Panc1 (cell line): ENCODE data around the gene SHANK1. TPM values are rescaled to one million over a fixed set of nuclear protein-coding genes. Genes with fewer than 3 reads are reported as not detected.

ENCODE experiments used
- ATAC-seq: fragments of 200-7000 bp; cut with Tn5 transposase; 2 replicates; pipeline ENCODE4 v1.9.1; 2020; ENCODE audit warnings: mild to moderate bottlenecking, moderate library complexity
- BruUV-seq: library from RNA; stranded (reverse); fragments of 400-500 nt; replicated peaks from 2 replicates; lab custom pipeline; 2021; lab: Mats Ljungman, UMichigan
- CTCF ChIA-PET: fragments of 300-600 bp; sonication (Branson Sonifier 250); formaldehyde crosslinking; loops from one replicate; lab custom pipeline; 2022; ENCODE audit warnings: antibody characterized with exemption; lab: Charles Lee
- POLR2A ChIA-PET: fragments of 300-600 bp; sonication (Branson Sonifier 250); formaldehyde crosslinking; loops from one replicate; lab custom pipeline; 2022; ENCODE audit warnings: antibody characterized with exemption; lab: Charles Lee
- DNase-seq: peaks from one replicate; pipeline ENCODE4 v3.0.0-alpha.2; 2010; ENCODE audit warnings: low read depth, low spot score
- H3K27ac ChIP-seq: 2 replicates; pipeline ENCODE4 v1.5.1; 2011; ENCODE audit warnings: mild to moderate bottlenecking, low read length, inconsistent platforms
- H3K27me3 ChIP-seq: fragments of 200-500 bp; sonication (Bioruptor generic); 2 replicates; pipeline ENCODE4 v1.6.0; 2014; ENCODE audit warnings: low read length, inconsistent platforms; ENCODE audit not compliant: control insufficient read depth, insufficient read depth
- H3K36me3 ChIP-seq: fragments of 200-500 bp; sonication (Bioruptor generic); 2 replicates; pipeline ENCODE4 v1.5.1; 2014; ENCODE audit warnings: inconsistent platforms, mild to moderate bottlenecking, low read length, moderate library complexity; ENCODE audit not compliant: control insufficient read depth, insufficient read depth
- H3K4me1 ChIP-seq: 2 replicates; pipeline ENCODE4 v1.5.1; 2011; ENCODE audit warnings: inconsistent platforms, mild to moderate bottlenecking, low read length, moderate library complexity; ENCODE audit not compliant: control insufficient read depth, insufficient read depth
- H3K4me3 ChIP-seq, 2 experiments: 2 replicates each; pipeline ENCODE4 v1.5.1; 2011 to 2012; ENCODE audit warnings: low read depth in 2 of 2, low read length in 2 of 2, mild to moderate bottlenecking in 2 of 2, inconsistent platforms in 1 of 2, moderate library complexity in 1 of 2
- H3K9me3 ChIP-seq: fragments of 200-500 bp; sonication (Bioruptor generic); 2 replicates; pipeline ENCODE4 v1.5.1; 2014; ENCODE audit warnings: low read depth, mild to moderate bottlenecking, inconsistent platforms, low read length, moderate library complexity; ENCODE audit not compliant: control insufficient read depth, insufficient read depth
- POLR2AphosphoS5 ChIP-seq: IDR thresholded peaks from 2 replicates; pipeline ENCODE4 v1.6.1; 2012; ENCODE audit warnings: mild to moderate bottlenecking, low read depth, low read length, moderate library complexity
- SIN3A ChIP-seq: IDR thresholded peaks from 2 replicates; pipeline ENCODE4 v1.6.1; 2012; ENCODE audit warnings: low read depth, mild to moderate bottlenecking, low read length, moderate library complexity, borderline replicate concordance; ENCODE audit not compliant: insufficient read depth
- TCF7L2 ChIP-seq: IDR thresholded peaks from 2 replicates; pipeline ENCODE4 v1.6.1; 2011; ENCODE audit warnings: mild to moderate bottlenecking, low read depth, low read length, inconsistent platforms
- in situ Hi-C: cut with HindIII; loops from 2 replicates; pipeline ENCODE4 v1.10.0; 2016; ENCODE audit warnings: low sequenced_read_pairs, low pct_unique_long_range_greater_than_20kb
- intact Hi-C: fragments of 100-400 bp; cut with micrococcal nuclease; formaldehyde crosslinking; loops from one replicate; pipeline ENCODE4 v1.10.0; 2022; ENCODE audit not compliant: unreplicated experiment
- total RNA-seq: library from RNA; stranded (reverse); gene quantifications from one replicate; pipeline ENCODE4 v1.2.1, GENCODE V29; 2021; ENCODE audit not compliant: unreplicated experiment
- TF ChIP-seq, protein P1 (sequence below), 2 experiments: IDR thresholded peaks; 2 replicates each; pipeline ENCODE4 v1.6.1; 2011 to 2012; ENCODE audit warnings: low read depth in 2 of 2, control low read depth in 1 of 2, low read length in 1 of 2, mild to moderate bottlenecking in 1 of 2, moderate library complexity in 1 of 2; ENCODE audit not compliant: insufficient read depth in 1 of 2
- TF ChIP-seq, protein P2 (sequence below): fragments of 450-650 bp; IDR thresholded peaks from 2 replicates; pipeline ENCODE4 v1.5.1; 2017; ENCODE audit warnings: mild to moderate bottlenecking

The SHANK1 gene
- total RNA-seq, 1 experiment from 2014 or later, result not detected

DNA sequence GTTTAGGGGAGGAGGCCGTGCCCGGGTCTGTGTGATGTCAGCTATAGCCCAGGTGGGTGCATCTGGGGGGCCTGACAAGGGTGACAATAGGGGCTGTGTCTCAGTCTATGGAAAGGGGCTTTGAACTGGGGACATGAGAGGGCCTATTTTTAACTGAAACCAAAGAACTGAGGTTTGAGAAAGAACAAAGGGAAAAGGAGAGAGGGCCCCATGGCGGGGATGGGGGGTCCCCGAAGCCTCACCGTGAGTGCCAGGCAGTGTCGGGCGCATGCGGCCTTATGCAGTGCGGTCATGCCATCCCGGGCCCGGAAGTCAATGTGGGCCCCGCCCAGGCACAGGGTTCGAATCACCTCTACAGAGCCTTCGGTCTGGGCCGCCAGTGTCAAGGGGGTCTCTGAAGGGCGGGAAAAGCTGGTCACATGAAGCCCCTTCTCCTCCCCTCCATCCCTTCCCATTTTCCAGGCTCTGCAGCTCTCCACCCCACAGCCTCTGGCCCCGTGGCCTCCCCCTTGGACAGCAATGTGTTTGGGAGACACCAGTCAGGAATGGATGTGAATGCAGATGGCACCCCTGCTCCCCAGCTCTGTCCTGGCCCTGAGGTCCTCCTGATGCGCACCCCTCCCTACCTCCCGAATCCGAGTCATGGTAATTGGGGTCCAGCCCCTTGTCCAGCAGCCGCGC, 5.9 kb downstream of the SHANK1 start:
- no peak for ATAC-seq
- no TSS peak for BruUV-seq
- H3K4me1 ChIP-seq, result no peaks in the 10 kb centered on the region
- no peak for DNase-seq
- POLR2A ChIA-PET, result no interaction called here
- H3K27me3 ChIP-seq, result peaks cover 2% of the 10 kb centered on the region; the same call in 1 of the 2 replicates
- CTCF ChIA-PET, result interaction anchor here (0.5 kb wide), 1 partner anchor 360 kb away, joined by 5 read pairs; no protein-coding TSS in a partner anchor
- intact Hi-C loops (no loop called here), in situ Hi-C loops (no loop called here)
- H3K36me3 ChIP-seq, result no peaks in the 10 kb centered on the region
- no peaks in the 10 kb centered on the region for H3K9me3 ChIP-seq
- TF ChIP-seq POLR2AphosphoS5 (no peak), TCF7L2 (no peak), SIN3A (no peak)
- TF ChIP-seq, protein P1, sequence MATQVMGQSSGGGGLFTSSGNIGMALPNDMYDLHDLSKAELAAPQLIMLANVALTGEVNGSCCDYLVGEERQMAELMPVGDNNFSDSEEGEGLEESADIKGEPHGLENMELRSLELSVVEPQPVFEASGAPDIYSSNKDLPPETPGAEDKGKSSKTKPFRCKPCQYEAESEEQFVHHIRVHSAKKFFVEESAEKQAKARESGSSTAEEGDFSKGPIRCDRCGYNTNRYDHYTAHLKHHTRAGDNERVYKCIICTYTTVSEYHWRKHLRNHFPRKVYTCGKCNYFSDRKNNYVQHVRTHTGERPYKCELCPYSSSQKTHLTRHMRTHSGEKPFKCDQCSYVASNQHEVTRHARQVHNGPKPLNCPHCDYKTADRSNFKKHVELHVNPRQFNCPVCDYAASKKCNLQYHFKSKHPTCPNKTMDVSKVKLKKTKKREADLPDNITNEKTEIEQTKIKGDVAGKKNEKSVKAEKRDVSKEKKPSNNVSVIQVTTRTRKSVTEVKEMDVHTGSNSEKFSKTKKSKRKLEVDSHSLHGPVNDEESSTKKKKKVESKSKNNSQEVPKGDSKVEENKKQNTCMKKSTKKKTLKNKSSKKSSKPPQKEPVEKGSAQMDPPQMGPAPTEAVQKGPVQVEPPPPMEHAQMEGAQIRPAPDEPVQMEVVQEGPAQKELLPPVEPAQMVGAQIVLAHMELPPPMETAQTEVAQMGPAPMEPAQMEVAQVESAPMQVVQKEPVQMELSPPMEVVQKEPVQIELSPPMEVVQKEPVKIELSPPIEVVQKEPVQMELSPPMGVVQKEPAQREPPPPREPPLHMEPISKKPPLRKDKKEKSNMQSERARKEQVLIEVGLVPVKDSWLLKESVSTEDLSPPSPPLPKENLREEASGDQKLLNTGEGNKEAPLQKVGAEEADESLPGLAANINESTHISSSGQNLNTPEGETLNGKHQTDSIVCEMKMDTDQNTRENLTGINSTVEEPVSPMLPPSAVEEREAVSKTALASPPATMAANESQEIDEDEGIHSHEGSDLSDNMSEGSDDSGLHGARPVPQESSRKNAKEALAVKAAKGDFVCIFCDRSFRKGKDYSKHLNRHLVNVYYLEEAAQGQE (IDR thresholded peaks at IDR 0.05; ENCODE audit: insufficient read depth in 1 of 2, low read depth in 2 of 2, low read length in 1 of 2), result no peak
- TF ChIP-seq, protein P2, sequence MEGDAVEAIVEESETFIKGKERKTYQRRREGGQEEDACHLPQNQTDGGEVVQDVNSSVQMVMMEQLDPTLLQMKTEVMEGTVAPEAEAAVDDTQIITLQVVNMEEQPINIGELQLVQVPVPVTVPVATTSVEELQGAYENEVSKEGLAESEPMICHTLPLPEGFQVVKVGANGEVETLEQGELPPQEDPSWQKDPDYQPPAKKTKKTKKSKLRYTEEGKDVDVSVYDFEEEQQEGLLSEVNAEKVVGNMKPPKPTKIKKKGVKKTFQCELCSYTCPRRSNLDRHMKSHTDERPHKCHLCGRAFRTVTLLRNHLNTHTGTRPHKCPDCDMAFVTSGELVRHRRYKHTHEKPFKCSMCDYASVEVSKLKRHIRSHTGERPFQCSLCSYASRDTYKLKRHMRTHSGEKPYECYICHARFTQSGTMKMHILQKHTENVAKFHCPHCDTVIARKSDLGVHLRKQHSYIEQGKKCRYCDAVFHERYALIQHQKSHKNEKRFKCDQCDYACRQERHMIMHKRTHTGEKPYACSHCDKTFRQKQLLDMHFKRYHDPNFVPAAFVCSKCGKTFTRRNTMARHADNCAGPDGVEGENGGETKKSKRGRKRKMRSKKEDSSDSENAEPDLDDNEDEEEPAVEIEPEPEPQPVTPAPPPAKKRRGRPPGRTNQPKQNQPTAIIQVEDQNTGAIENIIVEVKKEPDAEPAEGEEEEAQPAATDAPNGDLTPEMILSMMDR, result no peak
- H3K4me3 ChIP-seq, result no peak overlapping the region
- H3K27ac ChIP-seq, result no peak overlapping the region

DNA sequence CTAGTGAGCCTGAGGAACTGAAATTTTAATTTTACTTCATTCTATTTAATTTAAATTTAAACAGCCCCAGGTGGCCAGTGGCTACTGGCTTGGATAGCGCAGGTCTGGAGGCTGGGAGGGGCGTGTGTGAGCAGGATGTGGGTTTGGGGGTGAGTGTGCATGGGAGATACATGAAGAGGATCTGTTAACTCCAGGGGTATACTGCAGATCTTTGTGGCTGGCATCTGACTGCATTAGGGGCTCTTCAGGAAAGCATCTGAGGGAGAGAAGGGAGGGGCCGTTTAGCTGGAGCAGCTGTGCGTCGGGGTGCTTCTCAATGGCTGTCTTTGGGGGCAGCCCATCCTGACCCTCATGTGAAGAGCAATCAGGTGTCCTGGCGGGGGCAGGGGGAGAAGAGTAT, 6.8 kb downstream of the SHANK1 start:
- peaks cover 2% of the 10 kb centered on the region; the same call in 1 of the 2 replicates for H3K27me3 ChIP-seq
- no peak overlapping the region for H3K27ac ChIP-seq
- no peaks in the 10 kb centered on the region for H3K36me3 ChIP-seq
- BruUV-seq, result no TSS peak
- ATAC-seq (no peak), DNase-seq (no peak)
- ChIA-PET POLR2A (no interaction called here), CTCF (no interaction called here)
- H3K4me1 ChIP-seq, result no peaks in the 10 kb centered on the region
- H3K9me3 ChIP-seq, result no peaks in the 10 kb centered on the region
- intact Hi-C loops (no loop called here), in situ Hi-C loops (no loop called here)
- no peak overlapping the region for H3K4me3 ChIP-seq
- TF ChIP-seq, protein P2, result no peak
- TF ChIP-seq TCF7L2 (no peak), SIN3A (no peak), POLR2AphosphoS5 (no peak)
- TF ChIP-seq, protein P1 (IDR thresholded peaks at IDR 0.05; ENCODE audit: insufficient read depth in 1 of 2, low read depth in 2 of 2, low read length in 1 of 2), result no peak
